Spleen (tissue), 7 donors: ENCODE results near the gene STRADB.

ENCODE experiments used
- CTCF ChIP-seq, 11 experiments: fragments of 200-600 bp in 7 of 11; fragments of 450-650 bp in 4 of 11; sonication (generic) in 4 of 11; IDR thresholded peaks in 8 of 11; conservative IDR thresholded peaks in 3 of 11; 1 replicate in 7 of 11; 2 replicates in 4 of 11; pipeline versions ENCODE4 v1.4.0 to v1.8.0; 2016 to 2021; ENCODE audit warnings: antibody characterized with exemption in 11 of 11, inconsistent platforms in 4 of 11, mild to moderate bottlenecking in 1 of 11
- POLR2A ChIP-seq, 3 donors: fragments of 450-650 bp; IDR thresholded peaks; one replicate each; pipeline ENCODE4 v1.5.1; 2017; ENCODE audit warnings: antibody characterized with exemption in 3 of 3, mild to moderate bottlenecking in 1 of 3
- donor health status: DM: no; HTN: no; CAD: no; lungs with moderate emphysema.
- donor health status: DM: no; HTN: no; CAD: no.
- donor health status: DM: no; HTN: no; CAD: no.

GRCh38 chr2:201430839-201431238 is 20.7 kb upstream of the STRADB start:
- TF ChIP-seq CTCF (IDR thresholded peaks at IDR 0.05 in 8 of 11, conservative IDR thresholded peaks at IDR 0.05 in 3 of 11) (no peak), POLR2A (IDR thresholded peaks at IDR 0.05) (no peak)
